Sigmoid colon (tissue), 4 donors: ENCODE results near the gene DHX29.

Experiments
- CTCF ChIP-seq, 4 experiments: fragments of 450-650 bp in 3 of 4; fragments of 200-600 bp in 1 of 4; IDR thresholded peaks; one replicate each; pipeline ENCODE4 v1.5.1; 2016 to 2019; ENCODE audit warnings: antibody characterized with exemption in 4 of 4, mild to moderate bottlenecking in 3 of 4, moderate library complexity in 2 of 4
- EP300 ChIP-seq, 4 donors: sonication (generic); formaldehyde crosslinking; IDR thresholded peaks; one replicate each; pipeline ENCODE4 v1.6.1; 2017; ENCODE audit warnings: antibody characterized with exemption in 4 of 4
- POLR2A ChIP-seq, 2 donors: fragments of 450-650 bp; IDR thresholded peaks; one replicate each; pipeline ENCODE4 v1.6.1; 2016; ENCODE audit warnings: antibody characterized with exemption in 2 of 2, mild to moderate bottlenecking in 2 of 2, moderate library complexity in 2 of 2
- POLR2AphosphoS5 ChIP-seq, 4 donors: sonication (generic); formaldehyde crosslinking; IDR thresholded peaks; one replicate each; pipeline ENCODE4 v1.6.1; 2017; ENCODE audit warnings: antibody characterized with exemption in 4 of 4

GRCh38 chr5:55331321-55331720, 23.8 kb upstream of the DHX29 start:
- TF ChIP-seq CTCF (IDR thresholded peaks at IDR 0.05) (no peak), POLR2AphosphoS5 (IDR thresholded peaks at IDR 0.05) (no peak), POLR2A (IDR thresholded peaks at IDR 0.05) (no peak), EP300 (IDR thresholded peaks at IDR 0.05) (no peak)
